NCI-H146 treated with DMSO at 0.1 percent for 48 hours (cell line): ENCODE data around the gene ALG11.
"Not testable (repeated sequence)": the region's sequence is repeated elsewhere in the genome, so short reads cannot be mapped to it uniquely, and the experiment has no call there.

Source experiments
- DNase-seq: peaks from one replicate; lab custom pipeline; 2025; ENCODE audit not compliant: unreplicated experiment; lab: John Stamatoyannopoulos, UW

The ALG11 gene

GRCh38 chr13:52026246-52026626 is 14.0 kb downstream of the ALG11 start:
- no peak for DNase-seq

GRCh38 chr13:52027832-52028231 is 15.6 kb downstream of the ALG11 start:
- no peak for DNase-seq

GRCh38 chr13:52029569-52029968 is 17.4 kb downstream of the ALG11 start:
- no peak for DNase-seq

- not testable (repeated sequence) for DNase-seq
These were observed 18.2 kb downstream of the ALG11 start for GRCh38 chr13:52030401-52030800.

GRCh38 chr13:52033039-52033438 is 20.8 kb downstream of the ALG11 start:
- no peak for DNase-seq

GRCh38 chr13:52034616-52035226 is 22.5 kb downstream of the ALG11 start:
- peak; percentile 20 for DNase-seq

GRCh38 chr13:52036037-52036436 is 23.8 kb downstream of the ALG11 start:
- DNase-seq = no peak

- DNase-seq = no peak
These were observed 31.5 kb downstream of the ALG11 start for GRCh38 chr13:52043675-52044074.

- no peak for DNase-seq
These were observed 35.3 kb downstream of the ALG11 start for GRCh38 chr13:52047463-52047862.

GRCh38 chr13:52048516-52048915 is 36.3 kb downstream of the ALG11 start:
- DNase-seq = no peak

GRCh38 chr13:52051400-52051799 is 39.2 kb downstream of the ALG11 start:
- DNase-seq = no peak

- DNase-seq = no peak
These were observed 41.3 kb downstream of the ALG11 start for GRCh38 chr13:52053460-52053859.

- not testable (repeated sequence) for DNase-seq
These were observed 48.9 kb downstream of the ALG11 start for GRCh38 chr13:52061064-52061463.

- no peak for DNase-seq
These were observed 49.4 kb downstream of the ALG11 start for GRCh38 chr13:52061587-52061986.

- no peak for DNase-seq
These were observed 55.0 kb downstream of the ALG11 start for GRCh38 chr13:52067237-52067636.

- DNase-seq = no peak
These were observed 58.8 kb downstream of the ALG11 start for GRCh38 chr13:52070929-52071523.
